GM06990 (cell line): Measurements from ENCODE around the gene GJB4.

Experiments
- DNase-seq: peaks from one replicate; pipeline ENCODE4 v3.0.0-alpha.2; 2011; ENCODE audit not compliant: insufficient read length; ENCODE audit errors: extremely low read depth
- H3K27me3 ChIP-seq: replicated peaks from 2 replicates; pipeline ENCODE4 v1.6.0; 2011; ENCODE audit warnings: low read length; ENCODE audit not compliant: control insufficient read depth, insufficient read depth
- H3K36me3 ChIP-seq: 2 replicates; pipeline ENCODE4 v1.5.1; 2011; ENCODE audit warnings: low read length; ENCODE audit not compliant: control insufficient read depth, insufficient read depth
- H3K4me3 ChIP-seq: replicated peaks from 2 replicates; pipeline ENCODE4 v1.5.1; 2011; ENCODE audit warnings: low read depth, mild to moderate bottlenecking, control low read depth, low read length
- TF ChIP-seq, protein P1 (sequence below): IDR thresholded peaks from 2 replicates; pipeline ENCODE4 v1.5.1; 2011; ENCODE audit warnings: low read length, control low read depth, mild to moderate bottlenecking, inconsistent platforms; ENCODE audit not compliant: insufficient read depth, poor library complexity, severe bottlenecking

The GJB4 gene

DNA sequence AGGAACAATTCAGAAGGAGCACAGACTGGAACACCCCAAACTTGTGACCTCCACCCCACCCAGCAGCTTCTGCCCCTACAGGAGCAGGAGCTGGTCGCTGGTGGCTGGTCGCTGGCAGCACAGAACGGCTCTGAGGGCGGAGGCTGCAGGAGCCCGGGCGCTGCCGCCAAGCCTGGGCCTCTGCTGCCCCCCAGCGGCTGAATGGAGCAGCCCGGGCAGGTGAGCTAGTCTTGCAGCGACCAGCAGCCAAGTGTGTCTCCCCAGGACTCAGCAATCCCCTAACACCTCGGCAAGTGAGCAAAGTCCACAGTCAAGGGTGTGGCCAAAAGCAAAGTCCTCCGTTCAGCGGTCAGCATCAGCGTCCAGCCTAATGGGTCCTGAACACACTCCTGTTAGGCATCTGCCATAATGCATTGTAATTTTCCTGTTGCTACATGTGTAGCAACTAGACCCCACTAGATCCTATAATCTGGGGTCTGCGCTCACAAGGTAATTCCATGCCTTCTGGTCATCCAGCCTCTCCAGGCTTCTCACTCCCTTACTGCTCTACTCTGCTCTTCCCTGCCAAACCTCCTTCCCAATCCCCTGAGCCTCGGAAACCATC lies 16.8 kb upstream of the GJB4 start:
- Histone ChIP-seq H3K27me3 (peaks cover 3% of the 10 kb centered on the region), H3K4me3 (no peak overlapping the region), H3K36me3 (no peaks in the 10 kb centered on the region)
- TF ChIP-seq, protein P1, sequence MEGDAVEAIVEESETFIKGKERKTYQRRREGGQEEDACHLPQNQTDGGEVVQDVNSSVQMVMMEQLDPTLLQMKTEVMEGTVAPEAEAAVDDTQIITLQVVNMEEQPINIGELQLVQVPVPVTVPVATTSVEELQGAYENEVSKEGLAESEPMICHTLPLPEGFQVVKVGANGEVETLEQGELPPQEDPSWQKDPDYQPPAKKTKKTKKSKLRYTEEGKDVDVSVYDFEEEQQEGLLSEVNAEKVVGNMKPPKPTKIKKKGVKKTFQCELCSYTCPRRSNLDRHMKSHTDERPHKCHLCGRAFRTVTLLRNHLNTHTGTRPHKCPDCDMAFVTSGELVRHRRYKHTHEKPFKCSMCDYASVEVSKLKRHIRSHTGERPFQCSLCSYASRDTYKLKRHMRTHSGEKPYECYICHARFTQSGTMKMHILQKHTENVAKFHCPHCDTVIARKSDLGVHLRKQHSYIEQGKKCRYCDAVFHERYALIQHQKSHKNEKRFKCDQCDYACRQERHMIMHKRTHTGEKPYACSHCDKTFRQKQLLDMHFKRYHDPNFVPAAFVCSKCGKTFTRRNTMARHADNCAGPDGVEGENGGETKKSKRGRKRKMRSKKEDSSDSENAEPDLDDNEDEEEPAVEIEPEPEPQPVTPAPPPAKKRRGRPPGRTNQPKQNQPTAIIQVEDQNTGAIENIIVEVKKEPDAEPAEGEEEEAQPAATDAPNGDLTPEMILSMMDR, result peak; percentile 99
- DNase-seq, result peak; percentile 75

DNA sequence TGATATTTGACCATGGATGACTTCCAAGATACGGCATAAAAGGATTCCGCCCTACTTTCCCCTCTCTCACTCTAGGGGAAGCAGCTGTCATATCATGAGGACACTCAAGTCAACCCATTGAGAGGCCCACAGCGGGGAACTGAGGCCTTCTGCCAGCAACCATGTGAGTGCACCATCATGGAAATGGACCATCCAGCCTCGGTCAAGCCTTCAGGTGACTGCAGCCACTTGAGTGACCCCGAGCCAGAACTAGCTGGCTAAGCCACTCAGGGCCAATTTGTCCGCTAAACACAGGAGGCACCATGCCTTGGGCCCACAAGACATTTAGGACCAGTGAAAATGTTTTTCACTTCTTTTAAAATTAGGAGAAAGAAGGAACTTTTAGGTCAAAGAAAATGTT lies 15.8 kb upstream of the GJB4 start:
- TF ChIP-seq, protein P1, result no peak
- Histone ChIP-seq H3K4me3 (no peak overlapping the region), H3K27me3 (peaks cover 3% of the 10 kb centered on the region), H3K36me3 (no peaks in the 10 kb centered on the region)
- no peak for DNase-seq

DNA sequence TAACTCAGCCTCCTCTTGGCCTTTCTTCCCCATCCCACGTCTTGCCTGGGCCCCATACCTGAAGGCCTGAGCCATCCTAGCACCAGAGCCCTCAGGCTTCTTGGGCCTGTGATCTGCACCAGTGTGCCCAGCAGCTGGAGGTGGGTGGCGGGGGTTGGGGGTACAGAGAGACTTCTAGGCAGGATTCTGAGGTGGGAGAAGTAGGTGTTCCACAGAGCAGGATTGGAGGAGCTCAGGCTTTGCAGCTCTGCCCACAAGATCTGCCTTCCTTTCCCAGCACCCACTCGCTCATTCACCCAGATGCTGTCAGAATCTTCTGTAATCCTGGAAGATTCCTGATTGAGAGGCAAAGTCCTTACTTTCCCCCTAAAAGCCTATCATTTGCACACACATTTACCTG lies 14.7 kb upstream of the GJB4 start:
- no peaks in the 10 kb centered on the region for H3K36me3 ChIP-seq
- TF ChIP-seq, protein P1, result no peak
- DNase-seq, result no peak
- H3K4me3 ChIP-seq, result no peak overlapping the region
- H3K27me3 ChIP-seq, result peaks cover 3% of the 10 kb centered on the region

DNA sequence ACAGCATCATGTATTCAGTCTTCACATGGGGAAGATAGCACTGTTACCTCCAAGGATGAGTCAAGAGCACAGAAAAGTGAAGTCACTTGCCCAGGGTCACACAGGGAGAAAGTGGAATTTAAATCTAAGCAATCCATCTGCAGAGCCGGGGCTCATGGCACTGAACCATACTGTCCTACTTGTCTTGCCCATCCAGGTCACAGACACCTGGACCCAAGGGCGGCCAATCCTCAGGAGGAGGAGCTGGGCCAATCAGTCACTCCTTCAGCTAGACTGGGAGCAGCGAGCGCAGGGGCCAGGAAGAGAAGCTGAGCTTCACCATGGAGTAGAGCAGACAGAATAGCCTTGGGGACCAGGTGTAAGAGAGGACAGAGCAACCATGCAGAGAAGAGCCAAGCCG lies 13.9 kb upstream of the GJB4 start:
- Histone ChIP-seq H3K27me3 (peaks cover 2% of the 10 kb centered on the region), H3K36me3 (no peaks in the 10 kb centered on the region), H3K4me3 (no peak overlapping the region)
- TF ChIP-seq, protein P1, result no peak
- no peak for DNase-seq

DNA sequence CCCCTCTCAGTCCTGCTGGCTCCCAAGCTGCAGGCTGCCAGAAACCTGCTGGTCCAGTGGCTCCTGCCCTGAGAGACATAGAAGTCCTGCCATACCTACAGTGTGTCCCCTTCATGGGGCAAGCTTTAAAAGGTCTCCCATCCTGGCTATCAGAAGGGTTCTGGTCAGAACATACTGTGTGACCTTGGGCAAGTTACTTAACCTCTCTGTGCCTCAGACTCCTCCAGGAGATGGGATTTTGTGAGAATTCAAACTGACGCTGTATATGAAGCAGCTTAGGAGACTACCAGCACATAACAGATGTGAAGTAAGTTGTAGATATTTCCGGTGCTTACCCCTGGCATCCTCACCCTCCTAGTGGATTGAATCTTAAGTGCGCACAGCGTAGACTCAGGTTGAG lies 13.4 kb upstream of the GJB4 start:
- no peak for DNase-seq
- no peaks in the 10 kb centered on the region for H3K36me3 ChIP-seq
- peaks cover 2% of the 10 kb centered on the region for H3K27me3 ChIP-seq
- TF ChIP-seq, protein P1, result no peak
- H3K4me3 ChIP-seq, result no peak overlapping the region

DNA sequence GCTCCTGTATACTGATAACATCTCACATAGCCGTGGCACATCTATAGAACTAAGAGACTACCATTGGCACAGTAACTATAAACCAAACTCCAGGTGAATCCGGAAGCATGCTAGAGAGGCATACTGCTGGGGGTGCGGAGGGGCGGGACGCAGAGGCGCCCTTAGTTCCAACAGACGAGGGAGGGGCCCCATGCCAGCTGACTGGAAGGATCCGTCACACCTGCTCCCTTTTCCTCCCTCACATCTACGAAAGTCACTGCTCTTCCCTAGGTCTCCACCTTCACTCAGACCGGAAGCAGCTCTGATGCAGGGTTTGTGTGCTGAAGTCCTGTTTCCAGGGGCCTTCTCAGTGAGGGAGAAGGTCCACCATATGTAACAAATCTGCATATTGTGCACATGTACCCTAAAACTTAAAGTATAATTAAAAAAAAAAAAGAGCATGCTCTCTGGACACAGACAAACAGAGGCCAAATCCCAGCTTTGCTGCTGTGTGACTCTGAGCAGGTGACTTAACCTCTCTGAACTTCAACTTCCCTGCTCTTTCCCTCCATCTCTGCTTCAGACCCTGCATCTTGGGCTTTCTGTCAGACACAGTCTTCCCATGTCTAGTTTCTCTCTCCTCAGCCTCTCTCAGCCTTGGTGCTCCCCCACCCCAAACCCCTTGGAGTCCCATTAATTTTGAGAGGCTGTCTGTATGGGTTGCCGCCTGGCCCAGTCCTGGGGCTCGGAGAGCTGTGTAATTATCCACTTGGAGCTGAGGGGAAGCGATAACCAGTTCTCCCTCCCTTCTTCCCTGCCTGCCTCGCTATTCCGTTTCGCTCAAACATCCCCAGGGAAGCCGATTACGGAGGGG lies 12.5 kb upstream of the GJB4 start:
- peaks cover 2% of the 10 kb centered on the region; the same call in 1 of the 2 replicates for H3K27me3 ChIP-seq
- H3K36me3 ChIP-seq, result no peaks in the 10 kb centered on the region
- DNase-seq, result no peak
- no peak overlapping the region for H3K4me3 ChIP-seq
- TF ChIP-seq, protein P1, result no peak
